Neural cell (in vitro differentiated cells): ENCODE results near the gene RASAL2. TPM values are rescaled to one million over a fixed set of nuclear protein-coding genes. Genes with fewer than 3 reads are reported as not detected.

Experiments
- H2AFZ ChIP-seq: fragments of 200-600, 300-800 bp; sonication (generic), shearing (Covaris generic); 2 replicates; pipeline ENCODE4 v1.6.0; 2014; ENCODE audit warnings: low read depth, mild to moderate bottlenecking, antibody characterized with exemption, low read length, moderate library complexity
- H3F3A ChIP-seq: fragments of 200-600 bp; shearing (Covaris generic); 2 replicates; pipeline ENCODE4 v1.6.1; 2016; ENCODE audit warnings: mild to moderate bottlenecking, moderate library complexity, mixed read lengths, antibody characterized with exemption, low read length; ENCODE audit not compliant: insufficient read depth, poor library complexity, severe bottlenecking
- H3K27ac ChIP-seq: fragments of 200-600, 300-800 bp; sonication (generic), shearing (Covaris generic); 2 replicates; pipeline ENCODE4 v1.5.1; 2014; ENCODE audit warnings: mild to moderate bottlenecking, low read length, moderate library complexity
- H3K27me3 ChIP-seq: fragments of 300-800, 200-600 bp; sonication (generic), shearing (Covaris generic); 2 replicates; pipeline ENCODE4 v1.6.0; 2014; ENCODE audit warnings: mild to moderate bottlenecking, low read depth, low read length, moderate library complexity; ENCODE audit not compliant: insufficient read depth
- H3K36me3 ChIP-seq: fragments of 300-800, 200-600 bp; sonication (generic), shearing (Covaris generic); 2 replicates; pipeline ENCODE4 v1.5.1; 2014; ENCODE audit warnings: mild to moderate bottlenecking, antibody characterized with exemption, low read length, moderate library complexity; ENCODE audit not compliant: insufficient read depth
- H3K4me2 ChIP-seq: fragments of 300-800, 200-600 bp; sonication (generic), shearing (Covaris generic); 2 replicates; pipeline ENCODE4 v1.6.0; 2014; ENCODE audit warnings: mild to moderate bottlenecking, low read length
- H3K4me3 ChIP-seq: fragments of 300-800, 200-600 bp; sonication (generic), shearing (Covaris generic); 2 replicates; pipeline ENCODE4 v1.5.1; 2014; ENCODE audit warnings: mild to moderate bottlenecking, low read length, moderate library complexity
- H3K79me2 ChIP-seq: fragments of 200-600 bp; shearing (Covaris generic); replicated peaks from 2 replicates; pipeline ENCODE4 v1.6.0; 2014; ENCODE audit warnings: mild to moderate bottlenecking, low read length, moderate library complexity; ENCODE audit not compliant: insufficient read depth
- H3K9ac ChIP-seq: fragments of 300-800, 200-600 bp; sonication (generic), shearing (Covaris generic); 2 replicates; pipeline ENCODE4 v1.6.1; 2016; ENCODE audit warnings: mild to moderate bottlenecking, low read length, mixed read lengths
- H3K9me2 ChIP-seq: fragments of 200-600 bp; shearing (Covaris generic); 2 replicates; pipeline ENCODE4 v1.6.1; 2016; ENCODE audit warnings: mild to moderate bottlenecking, low read length, mixed read lengths; ENCODE audit not compliant: insufficient read depth
- H3K9me3 ChIP-seq: fragments of 200-600, 300-800 bp; sonication (generic), shearing (Covaris generic); 2 replicates; pipeline ENCODE4 v1.6.1; 2016; ENCODE audit warnings: mild to moderate bottlenecking, mixed run types, low read length, moderate library complexity, mixed read lengths
- H4K20me1 ChIP-seq: fragments of 200-600 bp; shearing (Covaris generic); 2 replicates; pipeline ENCODE4 v1.6.1; 2016; ENCODE audit warnings: mild to moderate bottlenecking, mixed run types; ENCODE audit not compliant: insufficient read depth
- CTCF ChIP-seq: fragments of 450-650 bp; IDR thresholded peaks from 2 replicates; pipeline ENCODE4 v1.5.1; 2014; ENCODE audit warnings: antibody characterized with exemption, mild to moderate bottlenecking, moderate library complexity; ENCODE audit not compliant: poor library complexity, severe bottlenecking
- EP300 ChIP-seq: fragments of 450-650 bp; conservative IDR thresholded peaks from 2 replicates; pipeline ENCODE4 v1.6.1; 2014; ENCODE audit warnings: antibody characterized with exemption, mild to moderate bottlenecking, moderate library complexity; ENCODE audit not compliant: poor library complexity, severe bottlenecking
- EZH2 ChIP-seq: fragments of 200-600, 300-800 bp; shearing (Covaris generic), sonication (generic); IDR thresholded peaks from 2 replicates; pipeline ENCODE4 v1.6.1; 2014; ENCODE audit warnings: antibody characterized with exemption, low read length, borderline replicate concordance, mild to moderate bottlenecking; ENCODE audit not compliant: insufficient read depth, poor library complexity, severe bottlenecking
- MXI1 ChIP-seq: fragments of 450-650 bp; conservative IDR thresholded peaks from 2 replicates; pipeline ENCODE4 v1.6.1; 2014; ENCODE audit warnings: antibody characterized with exemption, mild to moderate bottlenecking; ENCODE audit not compliant: poor library complexity, severe bottlenecking
- POLR2AphosphoS5 ChIP-seq: IDR thresholded peaks from 2 replicates; pipeline ENCODE4 v1.6.1; 2012
- RAD21 ChIP-seq: fragments of 450-650 bp; conservative IDR thresholded peaks from 2 replicates; pipeline ENCODE4 v1.6.1; 2014; ENCODE audit warnings: antibody characterized with exemption, mild to moderate bottlenecking, moderate library complexity
- REST ChIP-seq: IDR thresholded peaks from 2 replicates; pipeline ENCODE4 v1.6.1; 2012; ENCODE audit warnings: borderline replicate concordance
- SMC3 ChIP-seq: fragments of 450-650 bp; conservative IDR thresholded peaks from 2 replicates; pipeline ENCODE4 v1.6.1; 2014; ENCODE audit warnings: antibody characterized with exemption, mild to moderate bottlenecking, moderate library complexity; ENCODE audit not compliant: poor library complexity
- TAF1 ChIP-seq: IDR thresholded peaks from 2 replicates; pipeline ENCODE4 v1.6.1; 2012; ENCODE audit warnings: low read depth
- polyA plus RNA-seq: library from polyadenylated mRNA; depleted of rRNA; stranded (reverse); fragments of >200 nt; gene quantifications from 2 replicates; pipeline ENCODE4 v1.2.3, GENCODE V29; 2014

The RASAL2 gene
- polyA plus RNA-seq, 1 donor from 2014 or later: 73.3 TPM

GRCh38 chr1:178529364-178530036 lies 435.6 kb downstream of the RASAL2 start:
- Histone ChIP-seq H4K20me1 (no peaks in the 10 kb centered on the region), H3K4me2 (no peak overlapping the region), H3K9ac (no peak overlapping the region), H3K79me2 (no peaks in the 10 kb centered on the region), H3K4me3 (no peak overlapping the region), H3K9me3 (no peaks in the 10 kb centered on the region), H3K27ac (no peak overlapping the region), H2AFZ (no peak overlapping the region), H3K27me3 (no peaks in the 10 kb centered on the region), H3K36me3 (no peaks in the 10 kb centered on the region), H3F3A (no peaks in the 10 kb centered on the region), H3K9me2 (no peaks in the 10 kb centered on the region)
- TF ChIP-seq CTCF: no peak
- TF ChIP-seq POLR2AphosphoS5: no peak
- no peak for TF ChIP-seq RAD21
- no peak for TF ChIP-seq EZH2
- no peak for TF ChIP-seq MXI1
- no peak for TF ChIP-seq EP300
- no peak for TF ChIP-seq REST
- no peak for TF ChIP-seq SMC3
- no peak for TF ChIP-seq TAF1

DNA sequence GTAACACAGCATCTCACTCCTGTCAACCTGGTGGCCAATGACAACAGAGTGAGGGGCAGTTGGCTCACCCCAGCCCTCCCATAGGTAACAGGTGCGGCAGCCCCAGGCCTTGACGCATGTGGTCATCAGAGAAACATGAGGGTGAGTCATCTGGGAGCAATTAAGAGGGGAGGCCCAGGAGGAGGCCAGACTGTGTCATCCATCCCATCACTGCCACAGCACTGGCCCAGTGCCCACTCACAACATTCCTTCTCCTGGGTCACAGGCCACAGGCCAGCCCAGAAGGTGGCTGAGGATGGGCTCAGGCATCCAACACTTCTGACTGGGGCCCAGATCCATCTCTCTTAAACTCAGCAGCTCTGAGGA lies 436.1 kb downstream of the RASAL2 start:
- H3K9ac ChIP-seq: no peak overlapping the region
- no peak for TF ChIP-seq RAD21
- no peak for TF ChIP-seq EZH2
- no peak for TF ChIP-seq EP300
- TF ChIP-seq MXI1: no peak
- TF ChIP-seq SMC3: no peak
- no peak for TF ChIP-seq POLR2AphosphoS5
- no peak for TF ChIP-seq CTCF
- TF ChIP-seq REST: no peak
- TF ChIP-seq TAF1: no peak
- no peaks in the 10 kb centered on the region for H4K20me1 ChIP-seq
- no peaks in the 10 kb centered on the region for H3K9me2 ChIP-seq
- no peaks in the 10 kb centered on the region for H3K9me3 ChIP-seq
- H3K27me3 ChIP-seq: no peaks in the 10 kb centered on the region
- no peaks in the 10 kb centered on the region for H3K36me3 ChIP-seq
- H3K27ac ChIP-seq: no peak overlapping the region
- no peaks in the 10 kb centered on the region for H3K79me2 ChIP-seq
- no peak overlapping the region for H3K4me3 ChIP-seq
- H2AFZ ChIP-seq: no peak overlapping the region
- no peak overlapping the region for H3K4me2 ChIP-seq
- no peaks in the 10 kb centered on the region for H3F3A ChIP-seq
